ENCODE measurements around the gene ANKRD17. TPM values are rescaled to one million over a fixed set of nuclear protein-coding genes. Genes with fewer than 3 reads are reported as not detected.

Gene ANKRD17
- total RNA-seq, 2 donors from 2014 or later = 63.3 to 65.0 TPM

DNA sequence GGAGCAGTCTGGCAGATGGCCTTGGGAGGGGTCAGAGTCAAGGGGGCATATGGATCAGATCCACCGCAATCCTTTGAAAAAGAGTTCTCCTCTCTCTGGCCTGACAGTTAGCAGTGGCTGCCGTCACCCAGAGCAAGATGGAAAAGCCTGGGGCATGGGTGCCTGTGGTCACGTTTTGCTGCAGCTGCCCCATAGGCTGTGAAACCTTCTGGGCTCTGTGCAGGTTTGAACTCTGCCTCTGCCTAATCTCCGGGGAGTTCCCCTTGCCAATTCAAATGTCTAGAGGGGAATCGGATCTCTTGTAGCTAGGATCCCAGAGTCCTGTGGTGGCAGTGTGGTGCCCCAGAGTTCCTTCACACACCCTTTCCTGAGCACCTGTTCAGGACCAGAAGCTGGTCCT is 23.4 kb upstream of the ANKRD17 start:
- Histone ChIP-seq H3K27me3 (replicated peaks; ENCODE audit: insufficient read depth) (no peaks in the 10 kb centered on the region), H3K27ac (no peak overlapping the region), H3K9me3 (no peaks in the 10 kb centered on the region), H3K36me3 (no peaks in the 10 kb centered on the region), H3K4me3 (no peak overlapping the region), H3K4me1 (replicated peaks) (no peaks in the 10 kb centered on the region)
- WGBS = 91% methylated on average over 5 of the region's 5 CpGs
- intact Hi-C loops (cut with DNase I) = no loop called here
- TF ChIP-seq POLR2A (IDR thresholded peaks at IDR 0.05) (no peak), POLR2AphosphoS5 (IDR thresholded peaks at IDR 0.05) (no peak)
- TF ChIP-seq, protein P1, sequence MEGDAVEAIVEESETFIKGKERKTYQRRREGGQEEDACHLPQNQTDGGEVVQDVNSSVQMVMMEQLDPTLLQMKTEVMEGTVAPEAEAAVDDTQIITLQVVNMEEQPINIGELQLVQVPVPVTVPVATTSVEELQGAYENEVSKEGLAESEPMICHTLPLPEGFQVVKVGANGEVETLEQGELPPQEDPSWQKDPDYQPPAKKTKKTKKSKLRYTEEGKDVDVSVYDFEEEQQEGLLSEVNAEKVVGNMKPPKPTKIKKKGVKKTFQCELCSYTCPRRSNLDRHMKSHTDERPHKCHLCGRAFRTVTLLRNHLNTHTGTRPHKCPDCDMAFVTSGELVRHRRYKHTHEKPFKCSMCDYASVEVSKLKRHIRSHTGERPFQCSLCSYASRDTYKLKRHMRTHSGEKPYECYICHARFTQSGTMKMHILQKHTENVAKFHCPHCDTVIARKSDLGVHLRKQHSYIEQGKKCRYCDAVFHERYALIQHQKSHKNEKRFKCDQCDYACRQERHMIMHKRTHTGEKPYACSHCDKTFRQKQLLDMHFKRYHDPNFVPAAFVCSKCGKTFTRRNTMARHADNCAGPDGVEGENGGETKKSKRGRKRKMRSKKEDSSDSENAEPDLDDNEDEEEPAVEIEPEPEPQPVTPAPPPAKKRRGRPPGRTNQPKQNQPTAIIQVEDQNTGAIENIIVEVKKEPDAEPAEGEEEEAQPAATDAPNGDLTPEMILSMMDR (IDR thresholded peaks at IDR 0.05) = no peak
- DNase-seq (ENCODE audit: low spot score) = no peak

DNA sequence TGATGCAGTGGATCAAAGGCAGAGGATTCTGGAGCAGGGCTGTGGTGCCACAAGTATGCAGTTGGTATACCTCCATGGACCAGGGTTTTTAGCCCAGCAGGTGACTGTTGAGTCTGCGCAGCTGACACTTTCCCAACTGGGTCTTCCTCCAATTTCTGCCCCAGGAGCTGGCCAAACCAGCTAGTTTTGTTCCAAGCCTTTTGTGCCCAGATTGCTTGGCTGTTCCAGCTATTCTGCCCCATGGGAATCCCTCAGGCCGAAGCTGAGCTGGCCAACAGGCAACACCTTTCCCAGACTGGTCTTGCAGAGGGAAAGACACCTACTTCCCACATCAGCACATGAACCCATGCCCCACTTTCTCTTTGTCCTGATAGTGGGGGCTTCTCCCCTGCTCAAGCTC is 22.8 kb upstream of the ANKRD17 start:
- Histone ChIP-seq H3K36me3 (no peaks in the 10 kb centered on the region), H3K27me3 (replicated peaks; ENCODE audit: insufficient read depth) (no peaks in the 10 kb centered on the region), H3K4me1 (replicated peaks) (no peaks in the 10 kb centered on the region), H3K27ac (no peak overlapping the region), H3K4me3 (no peak overlapping the region), H3K9me3 (no peaks in the 10 kb centered on the region)
- TF ChIP-seq POLR2AphosphoS5 (IDR thresholded peaks at IDR 0.05) (no peak), POLR2A (IDR thresholded peaks at IDR 0.05) (no peak)
- TF ChIP-seq, protein P1 (IDR thresholded peaks at IDR 0.05) = no peak
- no peak for DNase-seq (ENCODE audit: low spot score)
- WGBS = 91% methylated on average over 2 of the region's 2 CpGs
- intact Hi-C loops (cut with DNase I) = no loop called here

DNA sequence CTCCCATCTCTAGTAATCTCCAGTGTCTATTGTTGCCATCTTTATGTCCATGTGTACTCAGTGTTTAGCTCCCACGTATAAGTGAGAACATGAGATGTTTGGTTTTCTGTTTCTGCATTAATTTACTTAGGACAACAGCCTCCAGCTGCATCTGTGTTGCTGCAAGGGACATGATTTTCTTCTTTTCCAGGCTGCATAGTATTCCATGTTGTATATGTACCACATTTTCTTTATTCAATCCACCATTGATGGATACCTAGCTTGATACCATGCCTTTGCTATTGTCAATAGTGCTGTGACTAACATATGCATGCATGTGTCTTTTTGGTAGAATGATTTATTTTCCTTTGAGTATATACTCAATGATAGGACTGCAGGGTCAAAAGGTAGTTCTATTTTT is 18.6 kb upstream of the ANKRD17 start:
- Histone ChIP-seq H3K4me1 (replicated peaks) (no peaks in the 10 kb centered on the region), H3K27me3 (replicated peaks; ENCODE audit: insufficient read depth) (no peaks in the 10 kb centered on the region), H3K27ac (no peak overlapping the region), H3K9me3 (no peaks in the 10 kb centered on the region), H3K4me3 (no peak overlapping the region), H3K36me3 (no peaks in the 10 kb centered on the region)
- intact Hi-C loops (cut with DNase I) = no loop called here
- DNase-seq (ENCODE audit: low spot score) = no peak
- 96% methylated on average over 1 of the region's 1 CpG for WGBS
- no peak for TF ChIP-seq POLR2A (IDR thresholded peaks at IDR 0.05)
- TF ChIP-seq POLR2AphosphoS5 (IDR thresholded peaks at IDR 0.05) = no peak
- TF ChIP-seq, protein P1 (IDR thresholded peaks at IDR 0.05) = no peak

DNA sequence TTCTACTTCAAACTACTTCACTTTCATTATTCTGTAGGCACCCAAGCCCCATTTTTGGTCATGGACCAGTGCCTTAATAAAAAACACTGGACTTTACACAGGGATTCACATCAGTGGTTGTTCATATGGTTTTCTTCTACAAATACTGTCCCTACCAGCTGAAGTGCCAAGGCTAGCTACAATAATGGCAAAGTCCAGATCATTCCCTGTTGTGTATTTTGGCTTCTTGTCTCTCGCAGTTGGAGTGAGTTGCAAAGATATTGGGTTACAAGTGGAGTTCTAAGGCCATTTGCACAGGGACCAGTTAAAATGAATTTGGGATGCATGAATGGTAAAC is 16.7 kb upstream of the ANKRD17 start:
- H3K4me3 ChIP-seq = no peak overlapping the region
- WGBS = 35% methylated on average over 1 of the region's 1 CpG
- TF ChIP-seq POLR2A (IDR thresholded peaks at IDR 0.05) (no peak), POLR2AphosphoS5 (IDR thresholded peaks at IDR 0.05) (peak; percentile 67)
- TF ChIP-seq, protein P1 (IDR thresholded peaks at IDR 0.05) = no peak
- intact Hi-C loops (cut with DNase I) = no loop called here
- no peaks in the 10 kb centered on the region for H3K36me3 ChIP-seq
- no peaks in the 10 kb centered on the region for H3K9me3 ChIP-seq
- peak; percentile 23 for DNase-seq (ENCODE audit: low spot score)
- H3K4me1 ChIP-seq (replicated peaks) = no peaks in the 10 kb centered on the region
- no peaks in the 10 kb centered on the region for H3K27me3 ChIP-seq (replicated peaks; ENCODE audit: insufficient read depth)
- no peak overlapping the region for H3K27ac ChIP-seq

DNA sequence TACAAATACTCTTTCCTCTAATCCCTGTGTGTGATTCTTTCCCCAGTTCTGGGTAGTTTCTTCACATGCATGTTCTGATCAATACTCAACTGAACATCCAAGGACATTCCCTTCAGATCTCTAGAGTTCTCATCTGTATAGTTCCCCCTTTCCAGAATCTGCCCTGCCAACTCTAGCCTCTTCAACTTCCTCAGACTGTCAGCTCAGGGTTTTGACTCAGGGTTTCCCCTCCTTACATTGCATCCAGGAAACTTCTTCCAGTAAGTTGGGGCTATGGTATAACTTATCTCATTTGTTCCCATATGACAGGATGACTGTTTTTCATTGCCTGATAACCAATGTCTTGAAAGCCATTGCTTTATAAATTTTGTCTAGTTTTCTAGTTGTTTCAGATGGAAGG is 14.2 kb upstream of the ANKRD17 start:
- Histone ChIP-seq H3K4me3 (no peak overlapping the region), H3K27me3 (replicated peaks; ENCODE audit: insufficient read depth) (no peaks in the 10 kb centered on the region), H3K27ac (no peak overlapping the region), H3K36me3 (no peaks in the 10 kb centered on the region), H3K9me3 (no peaks in the 10 kb centered on the region), H3K4me1 (replicated peaks) (no peaks in the 10 kb centered on the region)
- TF ChIP-seq POLR2AphosphoS5 (IDR thresholded peaks at IDR 0.05) (no peak), POLR2A (IDR thresholded peaks at IDR 0.05) (no peak)
- intact Hi-C loops (cut with DNase I) = no loop called here
- DNase-seq (ENCODE audit: low spot score) = no peak

All from prostate gland (tissue), 2 donors.